Calu3 (cell line): ENCODE measurements around the gene FGF16. TPM values are rescaled to one million over a fixed set of nuclear protein-coding genes. Genes with fewer than 3 reads are reported as not detected.

Experiments
- BruUV-seq: library from RNA; stranded (reverse); fragments of 400-500 nt; replicated peaks from 2 replicates; lab custom pipeline; 2021; lab: Mats Ljungman, UMichigan
- CTCF ChIA-PET: fragments of 300-600 bp; sonication (Branson Sonifier 250); formaldehyde crosslinking; loops from one replicate; lab custom pipeline; 2022; ENCODE audit warnings: antibody characterized with exemption; lab: Charles Lee
- DNase-seq: peaks from one replicate; pipeline ENCODE4 v3.0.0; 2022
- H3K27ac Mint-ChIP-seq: one replicate; pipeline ENCODE4 v1.8.0; 2022; ENCODE audit warnings: mixed read lengths; ENCODE audit not compliant: unreplicated experiment
- H3K27me3 Mint-ChIP-seq: one replicate; pipeline ENCODE4 v1.8.0; 2022; ENCODE audit warnings: mixed read lengths; ENCODE audit not compliant: unreplicated experiment
- H3K36me3 Mint-ChIP-seq: one replicate; pipeline ENCODE4 v1.8.0; 2022; ENCODE audit warnings: mild to moderate bottlenecking, moderate library complexity, mixed read lengths; ENCODE audit not compliant: insufficient read depth, unreplicated experiment
- H3K4me1 Mint-ChIP-seq: one replicate; pipeline ENCODE4 v1.8.0; 2022; ENCODE audit warnings: mild to moderate bottlenecking, low read depth, mixed read lengths; ENCODE audit not compliant: unreplicated experiment
- H3K4me3 Mint-ChIP-seq: one replicate; pipeline ENCODE4 v1.8.0; 2022; ENCODE audit warnings: mild to moderate bottlenecking, low read depth, moderate library complexity, mixed read lengths; ENCODE audit not compliant: unreplicated experiment
- H3K9me3 Mint-ChIP-seq: one replicate; pipeline ENCODE4 v1.8.0; 2022; ENCODE audit warnings: low read depth, mixed read lengths; ENCODE audit not compliant: unreplicated experiment
- CTCF ChIP-seq: fragments of 200-600 bp; IDR thresholded peaks from one replicate; pipeline ENCODE4 v1.8.0; 2022; ENCODE audit warnings: antibody characterized with exemption; ENCODE audit not compliant: unreplicated experiment
- intact Hi-C: fragments of 100-400 bp; cut with micrococcal nuclease; formaldehyde crosslinking; loops from one replicate; pipeline ENCODE4 v1.10.0; 2022; ENCODE audit not compliant: unreplicated experiment
- total RNA-seq: library from RNA; stranded (reverse); gene quantifications from 2 replicates; pipeline ENCODE4 v1.2.3, GENCODE V29; 2022

Gene FGF16
- total RNA-seq, 1 experiment from 2014 or later, result not detected

GRCh38 chrX:77412631-77413030 is 34.6 kb upstream of the FGF16 start:
- BruUV-seq, result no TSS peak
- no peak overlapping the region for H3K27ac Mint-ChIP-seq
- H3K27me3 Mint-ChIP-seq, result peaks cover 27% of the 10 kb centered on the region
- TF ChIP-seq CTCF, result no peak
- CTCF ChIA-PET, result no interaction called here
- no peaks in the 10 kb centered on the region for H3K36me3 Mint-ChIP-seq
- no peak for DNase-seq
- intact Hi-C loops, result no loop called here
- H3K4me3 Mint-ChIP-seq, result no peak overlapping the region
- peaks cover 7% of the 10 kb centered on the region for H3K9me3 Mint-ChIP-seq
- H3K4me1 Mint-ChIP-seq, result no peaks in the 10 kb centered on the region

DNA sequence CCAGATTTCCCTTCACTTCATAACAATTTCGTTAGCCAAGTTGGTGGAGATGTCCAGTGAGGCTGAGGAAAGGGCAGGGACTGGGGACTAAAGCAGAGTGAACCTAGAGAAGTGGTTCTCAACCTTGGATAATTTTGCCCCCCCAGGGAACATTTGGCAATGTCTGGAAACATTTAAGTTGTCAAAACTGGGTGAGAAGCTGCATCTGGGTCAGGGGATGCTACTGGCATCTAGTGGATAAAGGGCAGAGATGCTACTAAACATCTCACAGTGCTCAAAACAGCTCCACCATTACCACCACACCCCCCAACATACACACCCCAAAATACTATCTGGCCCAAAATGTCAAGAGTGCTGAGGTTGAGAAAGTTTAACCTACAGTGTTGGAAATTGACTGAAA is 32.0 kb upstream of the FGF16 start:
- no peak for TF ChIP-seq CTCF
- BruUV-seq, result no TSS peak
- H3K9me3 Mint-ChIP-seq, result peaks cover 5% of the 10 kb centered on the region
- CTCF ChIA-PET, result no interaction called here
- peaks cover 25% of the 10 kb centered on the region for H3K27me3 Mint-ChIP-seq
- H3K36me3 Mint-ChIP-seq, result no peaks in the 10 kb centered on the region
- DNase-seq, result no peak
- H3K4me1 Mint-ChIP-seq, result no peaks in the 10 kb centered on the region
- intact Hi-C loops, result no loop called here
- H3K4me3 Mint-ChIP-seq, result no peak overlapping the region
- no peak overlapping the region for H3K27ac Mint-ChIP-seq

DNA sequence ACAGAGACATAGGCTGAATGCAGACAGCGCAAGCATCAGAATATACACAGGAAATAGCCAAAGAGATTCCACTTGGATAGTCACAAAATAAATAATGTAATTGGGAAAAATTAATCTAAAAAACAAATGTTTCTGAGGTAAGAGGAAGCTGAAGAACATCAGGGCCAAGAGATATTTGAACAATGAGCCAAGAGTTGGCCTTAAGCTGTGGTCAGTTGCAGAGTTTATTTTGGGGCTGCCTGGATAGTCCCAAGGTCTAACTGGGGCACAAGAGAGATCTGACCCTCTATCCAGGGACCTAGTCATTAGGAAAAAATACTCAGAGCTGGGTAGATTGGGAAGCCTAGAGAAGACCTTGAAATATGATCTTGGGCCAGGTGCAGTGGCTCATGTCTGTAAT is 31.3 kb upstream of the FGF16 start:
- CTCF ChIA-PET, result no interaction called here
- Mint-ChIP-seq H3K27me3 (peaks cover 18% of the 10 kb centered on the region), H3K4me3 (no peak overlapping the region), H3K36me3 (no peaks in the 10 kb centered on the region), H3K4me1 (no peaks in the 10 kb centered on the region), H3K9me3 (no peaks in the 10 kb centered on the region), H3K27ac (no peak overlapping the region)
- DNase-seq, result no peak
- no peak for TF ChIP-seq CTCF
- BruUV-seq, result no TSS peak
- intact Hi-C loops, result no loop called here

- TF ChIP-seq CTCF, result no peak
- no TSS peak for BruUV-seq
- Mint-ChIP-seq H3K36me3 (no peaks in the 10 kb centered on the region), H3K27ac (no peak overlapping the region), H3K4me1 (no peaks in the 10 kb centered on the region), H3K4me3 (no peak overlapping the region), H3K9me3 (no peaks in the 10 kb centered on the region), H3K27me3 (no peaks in the 10 kb centered on the region)
- CTCF ChIA-PET, result no interaction called here
- DNase-seq, result no peak
- intact Hi-C loops, result no loop called here
These were observed 24.1 kb upstream of the FGF16 start for GRCh38 chrX:77422891-77423648.
